MG63 (cell line): ENCODE results near the gene LRRC71. TPM values are rescaled to one million over a fixed set of nuclear protein-coding genes. Genes with fewer than 3 reads are reported as not detected.

ENCODE experiments used
- DNase-seq: peaks from one replicate; pipeline ENCODE4 v3.0.0-alpha.2; 2020
- H3K27me3 ChIP-seq: fragments of 250-450 bp; sonication (Bioruptor Pico); 2 replicates; pipeline ENCODE4 v1.5.1; 2020; ENCODE audit warnings: mild to moderate bottlenecking, moderate library complexity
- H3K36me3 ChIP-seq: fragments of 250-450 bp; sonication (Bioruptor Pico); 2 replicates; pipeline ENCODE4 v1.5.1; 2020; ENCODE audit warnings: mild to moderate bottlenecking, moderate library complexity
- H3K4me3 ChIP-seq: fragments of 250-450 bp; sonication (Bioruptor Pico); 2 replicates; pipeline ENCODE4 v1.5.1; 2020; ENCODE audit warnings: mild to moderate bottlenecking, moderate library complexity
- H3K9me3 ChIP-seq: fragments of 250-450 bp; sonication (Bioruptor Pico); 2 replicates; pipeline ENCODE4 v1.5.1; 2020; ENCODE audit warnings: mild to moderate bottlenecking, moderate library complexity
- total RNA-seq: library from RNA; depleted of rRNA; stranded (reverse); fragments of >200 nt; shearing (Covaris generic); gene quantifications from 2 replicates; pipeline ENCODE4 v1.2.3, GENCODE V29; 2014; ENCODE audit warnings: low replicate concordance; rRNA removed

The LRRC71 gene
- not detected in 2 replicates for total RNA-seq

DNA sequence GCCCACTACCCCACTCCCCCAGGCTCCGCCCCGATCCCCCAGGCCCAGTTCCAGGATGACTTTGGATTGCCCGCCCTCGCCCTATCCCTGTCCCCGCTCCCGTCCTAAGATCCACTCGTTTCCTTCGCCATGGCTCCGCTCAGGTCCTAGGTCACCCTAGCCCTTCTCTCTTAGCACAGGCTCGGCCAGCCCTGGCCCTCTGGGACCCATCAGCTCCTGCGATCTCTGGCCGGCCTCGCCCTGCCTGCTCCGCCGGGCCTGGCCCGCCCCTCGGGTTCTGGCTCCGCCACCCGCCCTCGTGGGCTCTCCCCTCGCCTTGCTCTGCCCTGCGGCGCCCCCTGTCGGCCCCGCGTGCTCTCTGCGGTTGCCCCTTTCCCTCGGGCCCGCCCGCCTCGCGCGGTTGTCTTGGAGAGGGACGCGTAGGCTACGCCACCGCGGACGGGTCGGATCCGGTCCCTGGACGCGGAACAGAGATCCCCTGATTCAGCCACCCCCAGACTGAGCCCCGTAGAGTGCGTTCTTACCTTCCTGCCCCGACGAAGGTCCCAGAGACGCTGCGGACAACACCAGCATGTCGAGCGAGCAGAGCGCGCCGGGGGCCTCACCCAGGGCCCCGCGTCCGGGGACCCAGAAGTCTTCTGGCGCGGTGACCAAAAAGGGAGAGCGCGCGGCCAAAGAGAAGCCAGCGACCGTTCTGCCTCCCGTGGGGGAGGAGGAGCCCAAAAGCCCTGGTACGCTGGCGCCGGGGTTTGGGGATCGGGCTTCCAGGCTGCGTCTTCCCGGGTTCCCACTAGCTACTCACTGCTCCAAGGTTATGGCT, at the start of gene LRRC71:
Gene LRRC71 (plus strand): TSS at position 400 of the 820 bp plus-strand sequence. CDS start 172 bp downstream, at position 572.
- DNase-seq = peak; percentile 65
- Histone ChIP-seq H3K4me3 (no peak within 1 kb of the TSS), H3K9me3 (peaks cover 5% of the 10 kb centered on the region), H3K27me3 (peaks cover 22% of the 10 kb centered on the region), H3K36me3 (no peaks in the 10 kb centered on the region)

DNA sequence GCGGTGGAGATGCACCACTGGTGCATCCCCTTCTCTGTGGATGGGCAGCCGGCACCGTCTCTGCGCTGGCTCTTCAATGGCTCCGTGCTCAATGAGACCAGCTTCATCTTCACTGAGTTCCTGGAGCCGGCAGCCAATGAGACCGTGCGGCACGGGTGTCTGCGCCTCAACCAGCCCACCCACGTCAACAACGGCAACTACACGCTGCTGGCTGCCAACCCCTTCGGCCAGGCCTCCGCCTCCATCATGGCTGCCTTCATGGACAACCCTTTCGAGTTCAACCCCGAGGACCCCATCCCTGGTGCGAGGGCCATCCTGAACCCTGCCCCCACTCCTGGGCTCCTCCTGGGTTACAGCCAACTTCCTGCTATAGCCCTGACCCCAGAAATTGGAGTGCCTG, 46.8 kb upstream of the LRRC71 start:
- H3K36me3 ChIP-seq = no peaks in the 10 kb centered on the region
- no peak overlapping the region for H3K4me3 ChIP-seq
- no peaks in the 10 kb centered on the region for H3K9me3 ChIP-seq
- DNase-seq = no peak
- H3K27me3 ChIP-seq = no peaks in the 10 kb centered on the region

DNA sequence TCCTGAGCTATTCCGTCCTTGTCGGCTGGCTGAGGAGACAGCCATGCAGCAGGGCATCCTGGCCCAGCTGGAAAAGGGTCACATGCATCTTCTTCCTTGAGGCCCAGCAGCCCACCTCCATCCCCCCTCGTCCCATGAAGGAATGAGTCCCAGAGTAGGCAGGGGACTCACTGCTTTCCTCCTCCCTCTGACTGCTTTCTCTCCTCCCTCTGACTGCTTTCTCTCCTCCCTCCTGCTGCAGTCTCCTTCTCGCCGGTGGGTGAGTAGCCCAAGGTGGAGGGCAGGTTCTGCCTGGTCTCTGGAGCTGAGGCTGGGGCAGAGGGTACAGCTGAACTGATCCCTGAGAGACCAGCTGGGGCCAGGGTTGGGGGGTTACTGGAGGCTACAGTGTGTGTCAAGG, 46.3 kb upstream of the LRRC71 start:
- no peak for DNase-seq
- no peaks in the 10 kb centered on the region for H3K36me3 ChIP-seq
- H3K4me3 ChIP-seq = no peak overlapping the region
- H3K27me3 ChIP-seq = no peaks in the 10 kb centered on the region
- H3K9me3 ChIP-seq = no peaks in the 10 kb centered on the region

DNA sequence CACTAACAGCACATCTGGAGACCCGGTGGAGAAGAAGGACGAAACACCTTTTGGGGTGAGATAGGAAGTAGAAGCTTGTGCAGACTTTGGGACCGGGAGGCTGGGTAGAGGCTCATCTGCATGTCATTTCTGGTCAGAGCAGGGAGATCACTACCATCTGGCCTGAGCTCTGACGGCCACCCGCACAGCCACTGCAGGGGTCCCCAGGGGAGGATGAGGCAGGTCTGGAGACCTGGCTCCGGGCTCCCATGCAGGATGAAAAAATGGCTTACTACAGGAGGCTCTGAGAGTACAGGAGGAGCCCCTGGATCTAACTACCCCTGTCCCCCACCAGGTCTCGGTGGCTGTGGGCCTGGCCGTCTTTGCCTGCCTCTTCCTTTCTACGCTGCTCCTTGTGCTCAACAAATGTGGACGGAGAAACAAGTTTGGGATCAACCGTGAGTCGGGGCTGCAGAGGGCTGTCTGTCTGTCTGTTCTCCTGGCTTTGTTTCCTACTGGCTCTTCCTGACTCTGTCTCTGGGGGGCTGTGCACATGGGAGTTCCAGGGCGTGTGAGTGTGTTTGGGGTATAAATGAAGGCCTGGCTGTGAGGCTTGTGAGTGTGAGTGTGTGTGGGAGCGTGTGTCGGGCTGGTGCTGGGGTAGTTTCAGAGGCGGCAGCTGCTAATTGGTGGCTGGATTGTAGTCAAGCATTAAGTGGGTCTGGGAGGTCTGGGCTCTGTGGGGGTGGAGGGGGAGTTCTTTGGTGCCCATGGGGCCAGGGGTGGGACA, 45.7 kb upstream of the LRRC71 start:
- H3K9me3 ChIP-seq = no peaks in the 10 kb centered on the region
- no peaks in the 10 kb centered on the region for H3K36me3 ChIP-seq
- no peak overlapping the region for H3K4me3 ChIP-seq
- no peak for DNase-seq
- no peaks in the 10 kb centered on the region for H3K27me3 ChIP-seq

DNA sequence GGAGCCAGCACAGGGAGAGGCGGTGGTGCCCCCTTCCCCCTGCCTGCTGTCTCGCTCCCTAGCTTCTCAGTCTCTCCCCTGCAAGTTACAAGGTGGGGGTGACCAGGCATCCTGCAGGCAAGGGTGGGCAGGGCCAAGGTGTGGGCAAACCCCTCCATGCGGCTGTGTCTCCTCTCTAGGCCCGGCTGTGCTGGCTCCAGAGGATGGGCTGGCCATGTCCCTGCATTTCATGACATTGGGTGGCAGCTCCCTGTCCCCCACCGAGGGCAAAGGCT, 45.2 kb upstream of the LRRC71 start:
- DNase-seq = no peak
- H3K36me3 ChIP-seq = no peaks in the 10 kb centered on the region
- no peak overlapping the region for H3K4me3 ChIP-seq
- H3K9me3 ChIP-seq = no peaks in the 10 kb centered on the region
- H3K27me3 ChIP-seq = no peaks in the 10 kb centered on the region

DNA sequence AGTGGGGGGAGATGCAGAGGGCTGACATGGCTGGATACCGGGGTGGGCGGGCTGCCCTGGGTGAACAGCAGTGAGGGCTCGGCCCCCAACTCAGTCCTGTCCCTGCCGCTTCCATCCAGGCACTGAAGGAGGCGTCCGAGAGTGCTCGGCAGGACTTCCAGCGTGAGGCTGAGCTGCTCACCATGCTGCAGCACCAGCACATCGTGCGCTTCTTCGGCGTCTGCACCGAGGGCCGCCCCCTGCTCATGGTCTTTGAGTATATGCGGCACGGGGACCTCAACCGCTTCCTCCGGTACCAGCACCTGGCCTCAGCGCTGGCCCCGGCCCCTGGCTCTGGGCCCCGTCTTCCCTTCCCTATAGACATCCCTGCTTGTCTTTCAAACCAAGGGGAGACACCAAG, 44.2 kb upstream of the LRRC71 start:
- no peaks in the 10 kb centered on the region for H3K9me3 ChIP-seq
- no peak for DNase-seq
- no peaks in the 10 kb centered on the region for H3K27me3 ChIP-seq
- no peaks in the 10 kb centered on the region for H3K36me3 ChIP-seq
- no peak overlapping the region for H3K4me3 ChIP-seq

DNA sequence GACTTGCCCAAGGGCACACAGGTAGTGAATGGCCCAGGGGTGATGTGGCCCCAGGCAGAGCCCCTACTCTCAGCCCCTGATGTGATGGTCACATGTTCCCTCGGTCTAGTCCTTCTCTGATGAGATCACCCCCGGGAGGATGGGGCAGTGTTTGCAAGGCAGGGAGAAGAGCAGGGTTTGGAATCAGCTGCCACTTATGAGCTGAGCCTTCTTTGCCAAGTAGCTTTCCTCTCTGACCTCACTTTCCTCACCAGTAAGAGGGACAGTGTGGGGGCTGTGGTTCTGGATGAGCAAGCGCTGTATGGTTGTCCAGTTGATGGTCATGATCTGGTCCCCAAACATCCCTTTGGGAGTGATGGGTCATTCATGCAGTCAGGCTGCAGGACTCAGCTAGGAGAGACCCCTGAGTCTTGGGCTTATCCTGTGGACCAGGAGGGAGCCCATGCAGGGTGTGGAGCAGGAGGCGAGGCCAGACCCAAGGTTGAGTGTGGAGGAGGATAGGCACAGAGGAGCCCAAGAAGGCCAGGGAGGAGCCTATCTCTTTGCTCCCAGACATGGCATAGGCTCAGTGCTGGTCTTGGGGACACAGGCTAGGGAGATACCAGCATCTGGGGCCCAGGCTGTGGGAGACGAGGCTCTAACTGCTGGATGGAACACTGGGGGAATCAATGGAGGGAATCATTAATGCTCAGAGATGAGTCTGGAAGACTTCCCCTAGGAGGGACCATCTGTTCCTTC, 42.8 kb upstream of the LRRC71 start:
- Histone ChIP-seq H3K9me3 (no peaks in the 10 kb centered on the region), H3K27me3 (no peaks in the 10 kb centered on the region), H3K4me3 (no peak overlapping the region), H3K36me3 (no peaks in the 10 kb centered on the region)
- no peak for DNase-seq

DNA sequence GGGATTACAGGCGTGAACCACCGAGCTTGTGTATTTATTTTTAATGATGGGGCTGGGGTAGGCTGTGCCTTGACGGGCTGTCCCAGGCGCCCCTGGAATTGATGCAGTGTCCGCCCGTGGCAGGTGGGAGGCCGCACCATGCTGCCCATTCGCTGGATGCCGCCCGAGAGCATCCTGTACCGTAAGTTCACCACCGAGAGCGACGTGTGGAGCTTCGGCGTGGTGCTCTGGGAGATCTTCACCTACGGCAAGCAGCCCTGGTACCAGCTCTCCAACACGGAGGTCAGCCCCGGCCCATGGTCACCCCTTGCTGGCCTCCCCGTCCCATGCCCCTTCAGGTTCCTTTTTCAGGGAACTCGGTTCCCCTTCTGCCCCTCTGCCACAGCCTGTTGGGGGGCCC, 40.6 kb upstream of the LRRC71 start:
- Histone ChIP-seq H3K9me3 (no peaks in the 10 kb centered on the region), H3K27me3 (no peaks in the 10 kb centered on the region), H3K36me3 (no peaks in the 10 kb centered on the region), H3K4me3 (no peak overlapping the region)
- no peak for DNase-seq

DNA sequence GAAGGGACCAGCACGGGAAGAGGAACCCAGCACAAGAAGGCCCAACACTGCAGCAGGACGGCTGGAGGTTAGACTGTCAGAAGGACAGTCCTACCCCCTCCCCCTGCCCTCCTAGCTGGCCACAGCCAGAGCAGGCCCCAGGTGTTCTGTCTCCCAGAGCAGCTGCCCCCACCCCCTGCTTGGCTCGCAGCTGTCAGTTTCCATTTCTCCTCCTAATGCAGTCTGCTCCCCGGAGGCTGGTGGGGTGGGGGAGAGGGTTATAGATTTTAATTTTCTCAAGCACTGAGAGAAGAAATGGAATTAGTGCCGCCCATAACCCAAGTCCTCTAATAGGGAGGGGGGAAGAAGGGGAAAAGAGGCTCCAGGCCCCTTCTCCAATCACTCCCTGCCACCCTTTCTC, 40.0 kb upstream of the LRRC71 start:
- Histone ChIP-seq H3K36me3 (no peaks in the 10 kb centered on the region), H3K27me3 (no peaks in the 10 kb centered on the region), H3K4me3 (no peak overlapping the region), H3K9me3 (no peaks in the 10 kb centered on the region)
- no peak for DNase-seq

DNA sequence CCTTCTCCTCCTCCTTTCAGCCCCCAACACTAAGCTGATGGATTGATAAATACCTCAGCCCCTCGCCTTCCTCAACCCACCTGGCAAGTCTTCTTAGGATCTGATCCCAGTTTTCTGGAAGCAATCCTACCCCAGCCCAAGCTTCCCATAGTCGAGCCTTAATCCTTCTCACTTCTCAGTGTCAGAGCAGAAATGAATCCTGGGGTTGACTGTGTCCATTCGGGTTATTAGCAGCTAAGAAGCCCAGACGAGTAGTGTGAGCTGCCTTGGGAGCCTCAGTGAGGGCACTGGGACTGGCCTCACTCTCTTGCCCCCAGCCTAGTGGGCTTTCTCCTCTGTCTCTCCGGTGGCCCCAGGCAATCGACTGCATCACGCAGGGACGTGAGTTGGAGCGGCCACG, 39.3 kb upstream of the LRRC71 start:
- no peak for DNase-seq
- no peak overlapping the region for H3K4me3 ChIP-seq

DNA sequence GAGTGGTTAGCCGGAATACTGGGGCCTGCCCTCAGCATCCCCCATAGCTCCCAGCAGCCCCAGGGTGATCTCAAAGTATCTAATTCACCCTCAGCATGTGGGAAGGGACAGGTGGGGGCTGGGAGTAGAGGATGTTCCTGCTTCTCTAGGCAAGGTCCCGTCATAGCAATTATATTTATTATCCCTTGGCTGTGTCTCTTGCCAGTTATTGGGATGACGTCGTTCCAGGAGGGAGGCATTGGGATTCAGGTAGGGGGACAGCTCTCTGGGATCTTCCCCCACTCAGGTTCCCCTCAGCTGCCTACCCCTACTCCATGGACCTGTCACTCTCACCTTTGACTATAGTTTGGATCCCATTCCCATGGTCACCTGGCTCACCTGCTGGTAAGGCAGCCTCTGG, 38.8 kb upstream of the LRRC71 start:
- no peaks in the 10 kb centered on the region for H3K36me3 ChIP-seq
- H3K27me3 ChIP-seq = no peaks in the 10 kb centered on the region
- H3K9me3 ChIP-seq = no peaks in the 10 kb centered on the region
- H3K4me3 ChIP-seq = no peak overlapping the region
- no peak for DNase-seq

More for the DNA sequence above, 39.3 kb upstream of the LRRC71 start:
- no peaks in the 10 kb centered on the region for H3K36me3 ChIP-seq
- H3K27me3 ChIP-seq = no peaks in the 10 kb centered on the region
- H3K9me3 ChIP-seq = no peaks in the 10 kb centered on the region

DNA sequence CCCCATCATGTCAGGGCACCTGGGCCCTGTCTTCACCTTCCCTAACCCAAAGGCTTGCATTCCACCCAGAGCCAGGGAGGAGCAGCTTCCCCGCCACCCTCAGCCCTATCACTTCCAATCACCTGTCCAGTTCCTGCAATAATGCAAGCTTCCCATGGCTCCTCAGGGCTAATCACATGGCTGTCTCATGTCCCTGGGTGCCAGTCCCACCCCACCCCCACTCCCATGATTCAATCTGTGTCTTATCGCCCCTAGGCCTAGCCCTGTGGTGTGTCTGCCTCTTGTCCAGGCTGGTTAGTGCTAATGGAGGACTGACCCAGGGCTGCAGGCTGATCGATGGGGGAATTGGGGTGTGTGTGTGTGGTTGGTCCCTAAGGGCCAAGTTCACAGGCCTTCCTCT, 37.9 kb upstream of the LRRC71 start:
- no peak for DNase-seq
- no peaks in the 10 kb centered on the region for H3K36me3 ChIP-seq
- H3K9me3 ChIP-seq = no peaks in the 10 kb centered on the region
- no peaks in the 10 kb centered on the region for H3K27me3 ChIP-seq
- H3K4me3 ChIP-seq = no peak overlapping the region

DNA sequence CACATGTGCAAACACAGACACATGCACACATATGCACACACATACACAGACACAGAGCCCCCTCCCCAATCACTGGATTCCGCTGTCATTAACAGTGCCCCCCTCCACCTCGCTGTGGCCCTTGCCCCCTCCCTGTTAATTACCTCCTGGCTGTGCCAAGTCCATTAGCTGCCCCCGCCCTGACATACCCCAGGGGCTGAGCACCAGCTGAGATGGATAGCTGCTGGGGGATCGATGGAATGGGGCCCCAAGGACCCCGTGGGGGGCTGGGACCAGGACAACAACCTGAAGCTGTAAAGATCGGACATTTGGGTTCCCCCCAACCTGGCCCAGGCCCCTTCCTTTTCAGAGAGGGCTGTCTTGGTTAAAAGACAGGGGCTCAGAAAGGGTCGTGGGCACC, 36.5 kb upstream of the LRRC71 start:
- no peaks in the 10 kb centered on the region for H3K36me3 ChIP-seq
- H3K27me3 ChIP-seq = no peaks in the 10 kb centered on the region
- H3K4me3 ChIP-seq = no peak overlapping the region
- no peaks in the 10 kb centered on the region for H3K9me3 ChIP-seq
- DNase-seq = no peak

DNA sequence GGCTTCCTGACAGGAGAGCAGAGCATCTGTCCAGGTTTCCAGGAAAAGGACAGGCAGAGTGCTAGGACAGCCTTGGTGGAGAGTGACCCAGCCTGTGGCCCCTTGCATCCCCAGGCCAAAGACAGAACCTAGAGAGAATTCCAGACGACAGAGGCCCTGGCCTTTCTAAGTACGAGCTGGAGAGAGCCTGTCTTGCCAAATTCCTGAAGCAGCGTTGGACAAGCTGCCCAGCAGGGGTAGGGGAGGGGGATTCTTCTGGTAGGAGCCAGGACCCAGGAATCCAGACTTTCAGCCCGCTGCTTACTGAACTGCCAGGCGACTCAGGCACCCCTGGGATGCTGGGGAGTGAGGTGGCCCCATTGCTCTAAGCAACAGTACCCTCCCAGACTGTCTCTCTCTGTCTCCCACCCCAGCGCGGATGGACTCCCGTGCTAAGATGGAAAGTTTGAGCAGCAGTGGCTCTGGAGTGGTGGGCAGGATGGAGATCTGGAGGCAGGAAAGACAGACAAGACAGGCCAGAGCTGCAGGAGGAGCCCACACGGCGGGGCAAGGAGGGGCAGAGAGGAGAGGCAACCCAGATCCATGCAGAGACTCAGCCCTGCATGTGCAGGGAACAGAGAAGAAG, 35.8 kb upstream of the LRRC71 start:
- Histone ChIP-seq H3K36me3 (no peaks in the 10 kb centered on the region), H3K27me3 (no peaks in the 10 kb centered on the region), H3K9me3 (no peaks in the 10 kb centered on the region), H3K4me3 (no peak overlapping the region)
- DNase-seq = no peak

DNA sequence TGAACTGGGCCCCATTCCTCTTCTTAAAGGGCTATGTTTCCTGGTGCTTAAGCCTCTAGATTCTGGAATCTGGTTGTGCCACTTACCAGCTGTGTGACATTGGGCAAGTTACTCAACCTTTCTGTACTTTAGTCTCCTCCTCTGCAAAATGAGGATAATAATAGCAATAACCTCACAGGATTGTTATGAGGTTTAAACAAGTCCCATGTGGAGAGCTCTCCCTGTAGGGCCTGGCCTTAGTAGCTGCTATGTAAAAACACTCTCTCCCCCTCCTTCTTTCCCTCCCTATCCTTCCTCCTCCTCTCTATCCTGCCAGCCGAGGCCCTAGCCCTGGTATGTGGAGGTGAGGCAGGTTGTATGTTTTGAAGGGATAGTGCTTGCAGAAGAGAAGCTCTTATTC, 35.1 kb upstream of the LRRC71 start:
- no peak for DNase-seq
- no peaks in the 10 kb centered on the region for H3K9me3 ChIP-seq
- no peaks in the 10 kb centered on the region for H3K36me3 ChIP-seq
- H3K27me3 ChIP-seq = no peaks in the 10 kb centered on the region
- H3K4me3 ChIP-seq = no peak overlapping the region

DNA sequence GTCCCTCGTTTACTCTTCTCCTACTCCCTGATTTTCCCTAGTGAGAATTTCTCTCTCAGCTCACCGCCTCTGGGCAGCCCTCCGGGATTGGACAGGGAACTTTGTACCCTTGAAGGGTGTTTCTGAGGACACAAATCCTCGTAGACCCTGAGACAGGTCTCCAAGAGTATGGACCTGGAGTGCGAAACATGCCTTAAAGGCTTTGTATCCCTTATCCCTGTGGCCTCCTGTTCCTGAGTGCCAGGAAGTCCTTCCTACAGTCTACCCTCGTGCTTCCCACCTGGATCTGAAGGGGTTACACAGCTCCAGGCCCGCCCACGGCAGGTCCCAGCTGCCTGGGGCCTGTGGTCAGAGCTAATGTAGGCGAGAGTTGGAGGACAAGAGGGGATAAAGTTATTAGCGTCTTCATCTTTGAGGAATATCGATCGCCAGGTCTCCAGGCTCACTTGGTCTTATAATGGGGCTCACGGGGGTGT, 34.5 kb upstream of the LRRC71 start:
- no peak for DNase-seq
- H3K36me3 ChIP-seq = no peaks in the 10 kb centered on the region
- no peaks in the 10 kb centered on the region for H3K27me3 ChIP-seq
- no peaks in the 10 kb centered on the region for H3K9me3 ChIP-seq
- no peak overlapping the region for H3K4me3 ChIP-seq
